Esophagus muscularis mucosa (tissue), 4 donors: ENCODE measurements around the gene MX2. TPM values are rescaled to one million over a fixed set of nuclear protein-coding genes. Genes with fewer than 3 reads are reported as not detected.

Experiments used
- DNase-seq: peaks from one replicate; pipeline ENCODE4 v3.0.0-alpha.2; 2017; ENCODE audit errors: extremely low spot score
- H3K27ac ChIP-seq, 4 donors: fragments of 200-600 bp; sonication (generic); replicated peaks in 1 of 4; 1 replicate in 3 of 4; 2 replicates in 1 of 4; pipeline ENCODE4 v1.5.1; 2016 to 2019; ENCODE audit warnings: mild to moderate bottlenecking in 1 of 4
- H3K27me3 ChIP-seq, 4 donors: fragments of 200-600 bp; sonication (generic); one replicate each; pipeline versions ENCODE4 v1.5.1 to v1.6.0; 2016 to 2019
- H3K36me3 ChIP-seq, 4 donors: fragments of 200-600 bp; sonication (generic); one replicate each; pipeline ENCODE4 v1.5.1; 2016 to 2019
- H3K4me1 ChIP-seq, 4 donors: fragments of 200-600 bp; sonication (generic); one replicate each; pipeline ENCODE4 v1.5.1; 2016 to 2019
- H3K4me3 ChIP-seq, 4 donors: fragments of 200-600 bp; sonication (generic); 1 replicate in 2 of 4; 2 replicates in 2 of 4; pipeline ENCODE4 v1.5.1; 2016 to 2019; ENCODE audit warnings: mild to moderate bottlenecking in 4 of 4, moderate library complexity in 1 of 4
- H3K9me3 ChIP-seq, 4 donors: fragments of 200-600 bp; sonication (generic); 1 replicate in 3 of 4; 2 replicates in 1 of 4; pipeline ENCODE4 v1.5.1; 2016 to 2019
- EP300 ChIP-seq: sonication (generic); formaldehyde crosslinking; IDR thresholded peaks from one replicate; pipeline ENCODE4 v1.6.1; 2017; ENCODE audit warnings: antibody characterized with exemption
- POLR2A ChIP-seq: fragments of 450-650 bp; IDR thresholded peaks from one replicate; pipeline ENCODE4 v1.6.1; 2017; ENCODE audit warnings: antibody characterized with exemption, moderate library complexity, mild to moderate bottlenecking, low read depth
- POLR2AphosphoS5 ChIP-seq, 2 donors: sonication (generic); formaldehyde crosslinking; IDR thresholded peaks; one replicate each; pipeline ENCODE4 v1.6.1; 2017; ENCODE audit warnings: antibody characterized with exemption in 2 of 2
- WGBS: methylation state at CpG from one replicate; pipeline ENCODE4 v1.1.5; 2018; 5-methylcytosine and 5-hydroxymethylcytosine counted together
- intact Hi-C: fragments of 100-400 bp; cut with DNase I; formaldehyde crosslinking; loops from one replicate; pipeline ENCODE4 v1.15.1; 2023
- total RNA-seq, 4 donors: library from RNA; depleted of rRNA; stranded (reverse); fragments of >200 nt; gene quantifications; one replicate each; pipeline versions ENCODE4 v1.1.0 to v1.2.1, GENCODE V29; 2016
- TF ChIP-seq, protein P1 (sequence below), 3 experiments: fragments of 200-600 bp in 2 of 3; fragments of 450-650 bp in 1 of 3; sonication (generic) in 2 of 3; IDR thresholded peaks; one replicate each; pipeline ENCODE4 v1.5.1; 2017 to 2019; ENCODE audit warnings: antibody characterized with exemption in 3 of 3, mild to moderate bottlenecking in 2 of 3, moderate library complexity in 1 of 3

Gene MX2
- total RNA-seq, 4 donors from 2014 or later: 5.4 to 19.7 (median 7.0) TPM

DNA sequence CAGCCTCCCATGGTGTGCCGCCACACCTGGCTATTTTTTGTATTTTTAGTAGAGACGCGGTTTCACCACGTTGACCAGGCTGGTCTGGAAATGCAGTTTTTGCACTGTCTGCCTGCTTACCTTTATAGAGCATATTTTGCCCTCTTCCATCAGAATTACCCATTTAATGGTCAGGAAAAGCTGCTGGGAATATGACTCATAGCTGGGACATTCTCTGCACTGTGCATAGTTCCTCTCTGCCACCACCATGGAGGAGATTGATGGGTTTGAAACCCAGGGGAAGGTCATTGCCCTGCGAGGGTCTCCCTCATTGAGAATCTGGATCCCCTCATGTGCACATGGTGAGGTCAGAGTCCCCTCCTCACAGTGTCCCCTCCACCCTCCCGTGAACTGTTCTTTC, 96.3 kb downstream of the MX2 start:
- DNase-seq: no peak
- H3K4me3 ChIP-seq: no peak overlapping the region
- intact Hi-C loops: no loop called here
- no peak overlapping the region for H3K27ac ChIP-seq
- 90% methylated on average over 6 of the region's 6 CpGs for WGBS
- H3K4me1 ChIP-seq: peaks cover 0 to 12% (median 2%) of the 10 kb centered on the region in 4 donors
- TF ChIP-seq EP300: no peak
- TF ChIP-seq POLR2A: no peak
- no peak for TF ChIP-seq POLR2AphosphoS5 (IDR thresholded peaks at IDR 0.05)
- TF ChIP-seq, protein P1, sequence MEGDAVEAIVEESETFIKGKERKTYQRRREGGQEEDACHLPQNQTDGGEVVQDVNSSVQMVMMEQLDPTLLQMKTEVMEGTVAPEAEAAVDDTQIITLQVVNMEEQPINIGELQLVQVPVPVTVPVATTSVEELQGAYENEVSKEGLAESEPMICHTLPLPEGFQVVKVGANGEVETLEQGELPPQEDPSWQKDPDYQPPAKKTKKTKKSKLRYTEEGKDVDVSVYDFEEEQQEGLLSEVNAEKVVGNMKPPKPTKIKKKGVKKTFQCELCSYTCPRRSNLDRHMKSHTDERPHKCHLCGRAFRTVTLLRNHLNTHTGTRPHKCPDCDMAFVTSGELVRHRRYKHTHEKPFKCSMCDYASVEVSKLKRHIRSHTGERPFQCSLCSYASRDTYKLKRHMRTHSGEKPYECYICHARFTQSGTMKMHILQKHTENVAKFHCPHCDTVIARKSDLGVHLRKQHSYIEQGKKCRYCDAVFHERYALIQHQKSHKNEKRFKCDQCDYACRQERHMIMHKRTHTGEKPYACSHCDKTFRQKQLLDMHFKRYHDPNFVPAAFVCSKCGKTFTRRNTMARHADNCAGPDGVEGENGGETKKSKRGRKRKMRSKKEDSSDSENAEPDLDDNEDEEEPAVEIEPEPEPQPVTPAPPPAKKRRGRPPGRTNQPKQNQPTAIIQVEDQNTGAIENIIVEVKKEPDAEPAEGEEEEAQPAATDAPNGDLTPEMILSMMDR (IDR thresholded peaks at IDR 0.05): no peak
- H3K27me3 ChIP-seq: no peaks in the 10 kb centered on the region
- H3K9me3 ChIP-seq: no peaks in the 10 kb centered on the region
- peaks cover 0 to 67% (median 48%) of the 10 kb centered on the region in 4 donors for H3K36me3 ChIP-seq

DNA sequence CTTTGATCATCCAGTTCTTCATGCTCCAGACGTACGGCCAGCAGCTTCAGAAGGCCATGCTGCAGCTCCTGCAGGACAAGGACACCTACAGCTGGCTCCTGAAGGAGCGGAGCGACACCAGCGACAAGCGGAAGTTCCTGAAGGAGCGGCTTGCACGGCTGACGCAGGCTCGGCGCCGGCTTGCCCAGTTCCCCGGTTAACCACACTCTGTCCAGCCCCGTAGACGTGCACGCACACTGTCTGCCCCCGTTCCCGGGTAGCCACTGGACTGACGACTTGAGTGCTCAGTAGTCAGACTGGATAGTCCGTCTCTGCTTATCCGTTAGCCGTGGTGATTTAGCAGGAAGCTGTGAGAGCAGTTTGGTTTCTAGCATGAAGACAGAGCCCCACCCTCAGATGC, 96.7 kb downstream of the MX2 start:
- Histone ChIP-seq H3K9me3 (no peaks in the 10 kb centered on the region), H3K4me1 (peaks cover 0 to 12% (median 2%) of the 10 kb centered on the region in 4 donors), H3K27me3 (no peaks in the 10 kb centered on the region), H3K27ac (no peak overlapping the region), H3K4me3 (no peak overlapping the region), H3K36me3 (peaks cover 0 to 63% (median 44%) of the 10 kb centered on the region in 4 donors)
- WGBS: 94% methylated on average over 22 of the region's 22 CpGs
- intact Hi-C loops: no loop called here
- TF ChIP-seq EP300 (no peak), POLR2A (no peak), POLR2AphosphoS5 (IDR thresholded peaks at IDR 0.05) (no peak)
- TF ChIP-seq, protein P1 (IDR thresholded peaks at IDR 0.05): no peak
- DNase-seq: no peak

Other genes starting within 250 kb of the MX2 start
- 10 to 100 TPM; 44.9 to 61.6 (median 58.2) TPM for gene BACE2, start 193.9 kb upstream of the MX2 start, total RNA-seq
- under 1 TPM in 1 of 4 donors, not detected in 3; 0.45 TPM for gene FAM3B, start 45.2 kb upstream of the MX2 start, total RNA-seq
- 10 to 100 TPM; 13.8 to 34.6 (median 22.2) TPM for gene MX1, start 64.2 kb downstream of the MX2 start, total RNA-seq
- under 1 TPM in 3 of 4 donors, not detected in 1; 0.13 to 0.86 (median 0.42) TPM for gene TMPRSS2, start 146.1 kb downstream of the MX2 start, total RNA-seq